ENCODE data around the gene CSN1S1.

CSN1S1 gene

GRCh38 chr4:69994782-69995181 lies 63.9 kb downstream of the CSN1S1 start:
- DNase-seq (ENCODE audit: low read depth), result no peak

GRCh38 chr4:69995526-69996016 lies 64.7 kb downstream of the CSN1S1 start, which contains the start of gene STATH:
Gene STATH (plus strand): TSS chr4:69995966. CDS start chr4:69998438, 2,472 bp downstream.
- no peak for DNase-seq (ENCODE audit: low read depth)
